ENCODE measurements around the gene DVL2. TPM values are rescaled to one million over a fixed set of nuclear protein-coding genes. Genes with fewer than 3 reads are reported as not detected.
A peak's percentile ranks its signal among the peaks of the same experiment; 100 is the strongest.

The DVL2 gene
- total RNA-seq, 1 donor from 2014 or later: 79.1 TPM

DNA sequence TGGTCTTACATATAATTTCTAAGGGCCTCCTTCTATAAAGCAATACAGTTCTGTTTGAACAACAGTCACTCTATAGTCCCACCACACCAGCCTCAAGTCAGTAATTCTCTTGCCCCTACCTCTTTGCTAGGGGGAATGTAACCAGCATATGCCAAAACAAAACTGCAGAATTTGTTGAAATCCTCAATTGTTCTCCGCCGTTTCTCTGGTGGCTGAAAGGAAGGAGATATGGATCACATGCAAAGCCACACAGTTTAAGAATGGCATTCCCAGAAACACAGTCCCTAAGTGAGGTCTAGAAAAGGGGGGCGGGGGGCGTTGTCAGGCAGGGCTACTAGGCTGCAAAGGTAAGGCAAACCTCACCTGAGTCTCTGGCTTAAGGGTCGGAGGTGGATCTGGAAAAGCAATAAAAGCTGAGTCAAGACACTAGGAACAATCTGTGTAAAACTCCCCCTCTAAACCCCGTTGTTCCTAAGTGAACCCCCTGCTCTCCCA lies 3.0 kb upstream of the DVL2 start:
- H3K36me3 Mint-ChIP-seq (ENCODE audit: unreplicated experiment): peaks cover 15% of the 10 kb centered on the region
- TF ChIP-seq, protein P1, sequence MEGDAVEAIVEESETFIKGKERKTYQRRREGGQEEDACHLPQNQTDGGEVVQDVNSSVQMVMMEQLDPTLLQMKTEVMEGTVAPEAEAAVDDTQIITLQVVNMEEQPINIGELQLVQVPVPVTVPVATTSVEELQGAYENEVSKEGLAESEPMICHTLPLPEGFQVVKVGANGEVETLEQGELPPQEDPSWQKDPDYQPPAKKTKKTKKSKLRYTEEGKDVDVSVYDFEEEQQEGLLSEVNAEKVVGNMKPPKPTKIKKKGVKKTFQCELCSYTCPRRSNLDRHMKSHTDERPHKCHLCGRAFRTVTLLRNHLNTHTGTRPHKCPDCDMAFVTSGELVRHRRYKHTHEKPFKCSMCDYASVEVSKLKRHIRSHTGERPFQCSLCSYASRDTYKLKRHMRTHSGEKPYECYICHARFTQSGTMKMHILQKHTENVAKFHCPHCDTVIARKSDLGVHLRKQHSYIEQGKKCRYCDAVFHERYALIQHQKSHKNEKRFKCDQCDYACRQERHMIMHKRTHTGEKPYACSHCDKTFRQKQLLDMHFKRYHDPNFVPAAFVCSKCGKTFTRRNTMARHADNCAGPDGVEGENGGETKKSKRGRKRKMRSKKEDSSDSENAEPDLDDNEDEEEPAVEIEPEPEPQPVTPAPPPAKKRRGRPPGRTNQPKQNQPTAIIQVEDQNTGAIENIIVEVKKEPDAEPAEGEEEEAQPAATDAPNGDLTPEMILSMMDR (IDR thresholded peaks at IDR 0.05; ENCODE audit: partially characterized antibody, unreplicated experiment): no peak
- peaks cover 28% of the 10 kb centered on the region for H3K4me1 Mint-ChIP-seq (ENCODE audit: low read depth, unreplicated experiment)
- H3K9me3 Mint-ChIP-seq (ENCODE audit: unreplicated experiment): peaks cover 38% of the 10 kb centered on the region
- peak overlapping the region; percentile 79 for H3K27ac Mint-ChIP-seq (ENCODE audit: unreplicated experiment)
- H3K27me3 Mint-ChIP-seq (ENCODE audit: unreplicated experiment): peaks cover 39% of the 10 kb centered on the region
- no peak for DNase-seq
- H3K4me3 Mint-ChIP-seq (ENCODE audit: unreplicated experiment): peak overlapping the region; percentile 87

DNA sequence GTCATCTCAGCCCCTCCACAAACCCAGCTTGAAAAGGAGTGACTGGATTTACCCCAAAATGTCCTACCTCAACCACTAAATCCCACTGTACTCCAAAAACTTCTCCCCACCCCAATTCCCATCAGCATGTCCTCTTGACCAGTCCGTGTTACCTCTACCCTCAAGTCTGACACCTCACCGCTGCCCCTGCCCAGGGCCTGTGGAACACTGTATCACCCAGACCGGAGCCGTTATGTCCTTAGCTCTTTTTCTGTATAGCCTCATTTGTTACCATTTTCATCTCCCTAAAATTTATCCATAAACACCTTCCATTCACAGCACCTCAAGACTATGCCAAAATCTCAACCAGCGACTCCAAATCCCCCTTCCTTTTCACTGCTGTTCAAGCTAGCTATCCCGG lies 2.5 kb upstream of the DVL2 start:
- peaks cover 35% of the 10 kb centered on the region for H3K9me3 Mint-ChIP-seq (ENCODE audit: unreplicated experiment)
- H3K36me3 Mint-ChIP-seq (ENCODE audit: unreplicated experiment): peaks cover 15% of the 10 kb centered on the region
- peak overlapping the region; percentile 87 for H3K4me3 Mint-ChIP-seq (ENCODE audit: unreplicated experiment)
- peaks cover 33% of the 10 kb centered on the region for H3K4me1 Mint-ChIP-seq (ENCODE audit: low read depth, unreplicated experiment)
- H3K27ac Mint-ChIP-seq (ENCODE audit: unreplicated experiment): peak overlapping the region; percentile 79
- peaks cover 34% of the 10 kb centered on the region for H3K27me3 Mint-ChIP-seq (ENCODE audit: unreplicated experiment)
- TF ChIP-seq, protein P1 (IDR thresholded peaks at IDR 0.05; ENCODE audit: partially characterized antibody, unreplicated experiment): no peak
- no peak for DNase-seq

DNA sequence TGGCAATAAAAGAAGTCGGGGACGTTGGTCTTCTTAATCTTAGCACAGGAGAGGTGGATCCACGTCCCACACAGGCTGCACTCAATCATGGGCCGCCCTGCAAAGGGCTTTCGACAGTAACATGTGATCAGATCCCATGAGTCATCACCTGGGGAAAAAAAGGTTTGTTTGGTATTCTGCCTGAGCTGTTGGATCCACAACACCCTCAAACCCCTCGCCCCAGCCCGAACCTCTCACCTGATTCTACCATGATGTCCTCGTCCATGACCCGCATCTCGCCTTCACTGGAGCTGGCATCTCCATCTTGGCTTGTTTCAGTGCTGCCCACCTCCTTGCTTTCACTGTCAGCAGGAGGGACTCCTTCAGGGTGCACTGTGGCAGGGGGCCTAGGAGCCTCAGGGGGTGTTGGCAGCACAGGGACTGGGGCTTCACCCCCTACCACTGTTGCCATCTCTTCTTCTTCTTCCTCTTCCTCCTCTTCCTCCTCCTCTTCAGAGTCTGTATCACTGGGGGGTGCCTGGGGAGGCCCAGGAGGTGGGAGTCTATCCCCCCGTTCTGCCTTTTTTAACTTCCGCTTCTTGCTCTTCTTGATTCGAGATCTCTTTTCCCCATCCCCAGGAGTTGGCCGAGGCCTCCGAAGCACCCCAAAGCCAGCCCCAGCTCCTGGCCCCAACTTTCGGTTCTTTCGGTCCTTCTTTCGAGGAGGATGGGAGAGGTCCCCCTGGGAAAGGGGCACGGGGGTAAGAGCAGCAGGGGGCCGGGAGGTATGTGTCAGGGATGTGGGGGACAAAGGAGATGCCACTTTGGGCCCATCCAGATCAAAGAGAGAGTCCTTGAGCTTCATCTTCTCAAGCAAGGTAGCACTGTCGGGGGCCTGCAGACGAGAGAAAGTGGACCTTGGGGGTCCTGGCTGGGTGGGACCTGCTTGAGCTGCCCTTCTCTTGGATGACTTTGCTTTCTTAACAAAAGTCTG lies 1.7 kb upstream of the DVL2 start:
- H3K4me1 Mint-ChIP-seq (ENCODE audit: low read depth, unreplicated experiment): peaks cover 29% of the 10 kb centered on the region
- no peak for DNase-seq
- H3K27ac Mint-ChIP-seq (ENCODE audit: unreplicated experiment): no peak overlapping the region
- peaks cover 30% of the 10 kb centered on the region for H3K9me3 Mint-ChIP-seq (ENCODE audit: unreplicated experiment)
- peaks cover 26% of the 10 kb centered on the region for H3K27me3 Mint-ChIP-seq (ENCODE audit: unreplicated experiment)
- H3K36me3 Mint-ChIP-seq (ENCODE audit: unreplicated experiment): peaks cover 9% of the 10 kb centered on the region
- peak overlapping the region; percentile 87 for H3K4me3 Mint-ChIP-seq (ENCODE audit: unreplicated experiment)
- TF ChIP-seq, protein P1 (IDR thresholded peaks at IDR 0.05; ENCODE audit: partially characterized antibody, unreplicated experiment): no peak

GRCh38 chr17:7233701-7234082 lies 625 bp downstream of the DVL2 start:
- peaks cover 6% of the 10 kb centered on the region for H3K36me3 Mint-ChIP-seq (ENCODE audit: unreplicated experiment)
- H3K27me3 Mint-ChIP-seq (ENCODE audit: unreplicated experiment): peaks cover 26% of the 10 kb centered on the region
- H3K9me3 Mint-ChIP-seq (ENCODE audit: unreplicated experiment): peaks cover 20% of the 10 kb centered on the region
- peak overlapping the region; percentile 92 for H3K4me3 Mint-ChIP-seq (ENCODE audit: unreplicated experiment)
- H3K4me1 Mint-ChIP-seq (ENCODE audit: low read depth, unreplicated experiment): peaks cover 24% of the 10 kb centered on the region
- DNase-seq: no peak
- peak overlapping the region; percentile 81 for H3K27ac Mint-ChIP-seq (ENCODE audit: unreplicated experiment)
- TF ChIP-seq, protein P1 (IDR thresholded peaks at IDR 0.05; ENCODE audit: partially characterized antibody, unreplicated experiment): no peak

DNA sequence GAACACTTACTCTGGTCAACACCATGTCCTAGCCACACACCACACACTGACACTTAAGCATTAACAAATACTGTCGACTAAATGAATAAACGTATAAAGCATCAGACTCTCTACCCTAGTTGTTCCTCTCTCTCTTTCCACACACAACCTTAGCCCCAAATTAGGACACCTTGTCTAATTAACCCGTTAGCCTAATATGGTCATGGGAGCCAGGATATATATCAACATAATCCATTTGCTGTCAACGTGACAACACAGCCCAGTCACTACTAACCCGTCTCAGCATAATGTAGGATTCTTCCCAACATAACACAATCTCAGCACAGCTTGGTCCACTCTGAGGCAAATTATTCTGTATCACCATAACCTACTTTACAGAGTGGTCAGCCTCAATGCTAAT lies 2.2 kb downstream of the DVL2 start:
- TF ChIP-seq, protein P1 (IDR thresholded peaks at IDR 0.05; ENCODE audit: partially characterized antibody, unreplicated experiment): no peak
- peaks cover 17% of the 10 kb centered on the region for H3K9me3 Mint-ChIP-seq (ENCODE audit: unreplicated experiment)
- H3K27ac Mint-ChIP-seq (ENCODE audit: unreplicated experiment): peak overlapping the region; percentile 18
- H3K36me3 Mint-ChIP-seq (ENCODE audit: unreplicated experiment): peaks cover 5% of the 10 kb centered on the region
- H3K27me3 Mint-ChIP-seq (ENCODE audit: unreplicated experiment): peaks cover 27% of the 10 kb centered on the region
- DNase-seq: no peak
- H3K4me1 Mint-ChIP-seq (ENCODE audit: low read depth, unreplicated experiment): peaks cover 21% of the 10 kb centered on the region
- peak overlapping the region; percentile 72 for H3K4me3 Mint-ChIP-seq (ENCODE audit: unreplicated experiment)
